ENCODE data around the gene C2CD2. TPM values are rescaled to one million over a fixed set of nuclear protein-coding genes. Genes with fewer than 3 reads are reported as not detected.

C2CD2 gene
- total and polyA plus RNA-seq, 10 of the 15 experiments (the other 5 are each of a cell fraction or from before 2014, with no cell fraction given), result 2.2 to 30.9 (median 9.9) TPM

DNA sequence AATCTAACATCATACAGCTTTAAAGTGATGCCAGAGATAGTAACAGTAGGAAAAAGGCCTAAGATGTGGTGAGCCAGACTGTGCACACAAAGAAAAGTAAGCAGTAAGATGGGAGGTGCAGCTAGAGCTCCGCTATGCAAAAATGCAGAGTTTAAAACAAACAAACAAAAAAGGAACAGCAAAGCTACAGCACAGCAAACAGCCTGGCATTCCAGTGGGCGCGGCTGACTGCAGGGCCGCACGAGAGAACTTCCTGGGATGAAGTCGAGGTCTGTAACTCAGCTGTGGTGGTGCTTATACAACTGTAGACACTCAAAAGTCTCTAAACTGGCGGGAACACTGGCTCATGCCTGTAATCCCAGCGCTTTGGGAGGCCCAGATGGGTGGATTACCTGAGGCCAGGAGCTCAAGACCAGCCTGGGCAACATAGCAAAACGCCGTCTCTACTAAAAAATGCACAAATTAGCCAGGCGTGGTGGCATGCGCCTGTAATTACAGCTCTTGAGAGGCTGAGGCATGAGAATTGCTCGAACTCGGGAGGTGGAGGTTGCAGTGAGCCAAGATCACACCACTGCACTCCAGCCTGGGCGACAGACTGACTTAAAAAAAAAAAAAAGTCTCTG lies 104.7 kb downstream of the C2CD2 start:
- no TSS peak for BruUV-seq (replicated peaks)
- WGBS (ENCODE audit: insufficient coverage, insufficient replicate concordance, low lambda C conversion rate, missing lambda C conversion rate), result 97% methylated on average over 15 of the region's 15 CpGs

DNA sequence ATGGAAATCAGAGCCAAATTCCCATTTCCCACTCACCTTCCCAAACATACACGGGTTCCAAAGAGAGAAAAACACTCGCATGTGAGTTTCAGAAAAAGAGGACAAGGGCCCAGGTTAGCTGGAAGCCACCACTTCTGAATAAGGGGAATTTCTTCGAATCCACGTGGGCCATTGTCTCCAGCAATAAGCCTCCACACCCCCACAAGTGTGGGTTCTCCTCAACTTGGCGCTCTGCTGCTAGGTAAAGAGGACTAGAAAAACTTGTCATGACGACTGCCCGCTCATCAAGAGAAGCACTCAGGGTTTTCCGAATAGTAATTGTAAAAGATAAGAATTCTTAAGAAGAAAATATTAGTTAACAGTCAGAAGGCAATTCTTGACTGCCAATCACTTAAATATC lies 105.3 kb downstream of the C2CD2 start:
- CTCF ChIA-PET, result interaction anchor here (1.3 kb wide), 1 partner anchor 13 kb away, joined by 4 read pairs; no protein-coding TSS in a partner anchor
- TF ChIP-seq JUNB (IDR thresholded peaks at IDR 0.05) (no peak), ZNF274 (IDR thresholded peaks at IDR 0.05; ENCODE audit: insufficient read depth, insufficient read length) (no peak), KDM1A (IDR thresholded peaks at IDR 0.05; ENCODE audit: borderline replicate concordance) (no peak), GATAD2B (conservative IDR thresholded peaks at IDR 0.05; ENCODE audit: low read depth) (no peak), CREB1 (IDR thresholded peaks at IDR 0.05; ENCODE audit: low read depth) (no peak), BMI1 (IDR thresholded peaks at IDR 0.05; ENCODE audit: borderline replicate concordance) (no peak), MEF2A (IDR thresholded peaks at IDR 0.05; ENCODE audit: insufficient read depth, low read depth, low read length) (no peak), BCL11A (IDR thresholded peaks at IDR 0.05; ENCODE audit: low read depth, low read length) (no peak)
- TF ChIP-seq, protein P1, sequence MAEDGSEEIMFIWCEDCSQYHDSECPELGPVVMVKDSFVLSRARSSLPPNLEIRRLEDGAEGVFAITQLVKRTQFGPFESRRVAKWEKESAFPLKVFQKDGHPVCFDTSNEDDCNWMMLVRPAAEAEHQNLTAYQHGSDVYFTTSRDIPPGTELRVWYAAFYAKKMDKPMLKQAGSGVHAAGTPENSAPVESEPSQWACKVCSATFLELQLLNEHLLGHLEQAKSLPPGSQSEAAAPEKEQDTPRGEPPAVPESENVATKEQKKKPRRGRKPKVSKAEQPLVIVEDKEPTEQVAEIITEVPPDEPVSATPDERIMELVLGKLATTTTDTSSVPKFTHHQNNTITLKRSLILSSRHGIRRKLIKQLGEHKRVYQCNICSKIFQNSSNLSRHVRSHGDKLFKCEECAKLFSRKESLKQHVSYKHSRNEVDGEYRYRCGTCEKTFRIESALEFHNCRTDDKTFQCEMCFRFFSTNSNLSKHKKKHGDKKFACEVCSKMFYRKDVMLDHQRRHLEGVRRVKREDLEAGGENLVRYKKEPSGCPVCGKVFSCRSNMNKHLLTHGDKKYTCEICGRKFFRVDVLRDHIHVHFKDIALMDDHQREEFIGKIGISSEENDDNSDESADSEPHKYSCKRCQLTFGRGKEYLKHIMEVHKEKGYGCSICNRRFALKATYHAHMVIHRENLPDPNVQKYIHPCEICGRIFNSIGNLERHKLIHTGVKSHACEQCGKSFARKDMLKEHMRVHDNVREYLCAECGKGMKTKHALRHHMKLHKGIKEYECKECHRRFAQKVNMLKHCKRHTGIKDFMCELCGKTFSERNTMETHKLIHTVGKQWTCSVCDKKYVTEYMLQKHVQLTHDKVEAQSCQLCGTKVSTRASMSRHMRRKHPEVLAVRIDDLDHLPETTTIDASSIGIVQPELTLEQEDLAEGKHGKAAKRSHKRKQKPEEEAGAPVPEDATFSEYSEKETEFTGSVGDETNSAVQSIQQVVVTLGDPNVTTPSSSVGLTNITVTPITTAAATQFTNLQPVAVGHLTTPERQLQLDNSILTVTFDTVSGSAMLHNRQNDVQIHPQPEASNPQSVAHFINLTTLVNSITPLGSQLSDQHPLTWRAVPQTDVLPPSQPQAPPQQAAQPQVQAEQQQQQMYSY (CRISPR knock-in tag; IDR thresholded peaks at IDR 0.05), result no peak

More for the DNA sequence above, 104.7 kb downstream of the C2CD2 start:
- ChIA-PET SMC1A (ENCODE audit: uncharacterized antibody, unreplicated experiment) (interaction anchor here (1.2 kb wide), 1 partner anchor 32 kb away, joined by 3 read pairs; no protein-coding TSS in a partner anchor), RAD21 (ENCODE audit: unreplicated experiment) (no interaction called here), POLR2A (interaction anchor here (0.7 kb wide), 1 partner anchor 131 kb away, joined by 3 read pairs; no protein-coding TSS in a partner anchor), CTCF (interaction anchor here (1.3 kb wide), 1 partner anchor 12 kb away, joined by 4 read pairs; no protein-coding TSS in a partner anchor)
- no peak for FAIRE-seq
- no peak for ATAC-seq
- no peak overlapping the region for H3K4me2 ChIP-seq (ENCODE audit: control insufficient read depth, insufficient read depth)
- TF ChIP-seq RB1 (IDR thresholded peaks at IDR 0.05; ENCODE audit: borderline replicate concordance), result no peak
- TF ChIP-seq, protein P2, sequence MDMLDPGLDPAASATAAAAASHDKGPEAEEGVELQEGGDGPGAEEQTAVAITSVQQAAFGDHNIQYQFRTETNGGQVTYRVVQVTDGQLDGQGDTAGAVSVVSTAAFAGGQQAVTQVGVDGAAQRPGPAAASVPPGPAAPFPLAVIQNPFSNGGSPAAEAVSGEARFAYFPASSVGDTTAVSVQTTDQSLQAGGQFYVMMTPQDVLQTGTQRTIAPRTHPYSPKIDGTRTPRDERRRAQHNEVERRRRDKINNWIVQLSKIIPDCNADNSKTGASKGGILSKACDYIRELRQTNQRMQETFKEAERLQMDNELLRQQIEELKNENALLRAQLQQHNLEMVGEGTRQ (IDR thresholded peaks at IDR 0.05; ENCODE audit: borderline replicate concordance, low read depth, low read length), result no peak
- intact Hi-C loops (cut with micrococcal nuclease; ENCODE audit: unreplicated experiment), result no loop called here
- H2AFZ ChIP-seq (ENCODE audit: control insufficient read depth, low read depth, low read length), result no peak overlapping the region
- H3K27ac ChIP-seq (ENCODE audit: control insufficient read depth, insufficient read depth), result no peak overlapping the region
- no peaks in the 10 kb centered on the region for H3K27me3 ChIP-seq (replicated peaks in 1 of 2; ENCODE audit: control insufficient read depth in 2 of 2, insufficient read depth in 2 of 2, low read length in 1 of 2)
- H3K79me2 ChIP-seq (ENCODE audit: control insufficient read depth, insufficient read depth, low read length), result no peaks in the 10 kb centered on the region
- no peak overlapping the region for H3K4me3 ChIP-seq
- peaks cover 2% of the 10 kb centered on the region for H3K4me1 ChIP-seq (ENCODE audit: control insufficient read depth, insufficient read depth, low read length)
- H4K20me1 ChIP-seq (ENCODE audit: control insufficient read depth, insufficient read depth), result no peaks in the 10 kb centered on the region
- DNase-seq (ENCODE audit: low read depth, low spot score), result no peak
- no peaks in the 10 kb centered on the region for H3K9me3 ChIP-seq (replicated peaks; ENCODE audit: control insufficient read depth, insufficient read depth, low read length)
- no peak overlapping the region for H3K9ac ChIP-seq (ENCODE audit: control insufficient read depth, insufficient read depth, low read length)
- in situ Hi-C loops (cut with MboI), result no loop called here
- peaks cover 18 to 34% of the 10 kb centered on the region in 2 experiments for H3K36me3 ChIP-seq (ENCODE audit: control insufficient read depth in 2 of 2, insufficient read depth in 2 of 2, low read length in 1 of 2)

More for the DNA sequence above, 105.3 kb downstream of the C2CD2 start:
- SMC1A ChIA-PET (ENCODE audit: uncharacterized antibody, unreplicated experiment), result no interaction called here
- Histone ChIP-seq H3K4me2 (ENCODE audit: control insufficient read depth, insufficient read depth) (no peak overlapping the region), H4K20me1 (ENCODE audit: control insufficient read depth, insufficient read depth) (no peaks in the 10 kb centered on the region), H3K79me2 (ENCODE audit: control insufficient read depth, insufficient read depth, low read length) (no peaks in the 10 kb centered on the region), H3K36me3 (ENCODE audit: control insufficient read depth in 2 of 2, insufficient read depth in 2 of 2, low read length in 1 of 2) (peaks cover 14 to 32% of the 10 kb centered on the region in 2 experiments), H3K4me3 (no peak overlapping the region), H3K9ac (ENCODE audit: control insufficient read depth, insufficient read depth, low read length) (no peak overlapping the region), H2AFZ (ENCODE audit: control insufficient read depth, low read depth, low read length) (no peak overlapping the region), H3K9me3 (replicated peaks; ENCODE audit: control insufficient read depth, insufficient read depth, low read length) (no peaks in the 10 kb centered on the region), H3K27ac (ENCODE audit: control insufficient read depth, insufficient read depth) (no peak overlapping the region), H3K4me1 (ENCODE audit: control insufficient read depth, insufficient read depth, low read length) (peaks cover 4% of the 10 kb centered on the region), H3K27me3 (replicated peaks in 1 of 2; ENCODE audit: control insufficient read depth in 2 of 2, insufficient read depth in 2 of 2, low read length in 1 of 2) (no peaks in the 10 kb centered on the region)
- POLR2A ChIA-PET, result no interaction called here
- no peak for DNase-seq (ENCODE audit: low read depth, low spot score)
- RAD21 ChIA-PET (ENCODE audit: unreplicated experiment), result no interaction called here
- FAIRE-seq, result no peak
- in situ Hi-C loops (cut with MboI) (no loop called here), intact Hi-C loops (cut with micrococcal nuclease; ENCODE audit: unreplicated experiment) (no loop called here)
- no peak for ATAC-seq
- 58% methylated on average over 8 of the region's 8 CpGs for WGBS (ENCODE audit: insufficient coverage, insufficient replicate concordance, low lambda C conversion rate, missing lambda C conversion rate)
- no TSS peak for BruUV-seq (replicated peaks)

All from GM12878 (cell line).